ENCODE results near the gene SLC25A14.

GRCh38 chrX:130378024-130378669, 38.4 kb downstream of the SLC25A14 start:
- TF ChIP-seq POLR2A (IDR thresholded peaks at IDR 0.05; ENCODE audit: low read depth, low read length): no peak
- no peak for TF ChIP-seq POLR2AphosphoS5 (IDR thresholded peaks at IDR 0.05; ENCODE audit: low read depth, low read length)

Measured in GM12892 (cell line).